GM18951 (cell line): ENCODE data around the gene IRAK2.
"Not testable (repeated sequence)": the region's sequence is repeated elsewhere in the genome, so short reads cannot be mapped to it uniquely, and the experiment has no call there.

Experiments
- POLR2A ChIP-seq: IDR thresholded peaks from 4 replicates; pipeline ENCODE4 v1.6.1; 2011; ENCODE audit warnings: mild to moderate bottlenecking; ENCODE audit not compliant: insufficient read length, insufficient read depth; ENCODE audit errors: extremely low read depth
- in situ Hi-C: fragments of 300-500 bp; cut with MboI; formaldehyde crosslinking; loops from one replicate; pipeline ENCODE4 v1.12.0; 2022; ENCODE audit warnings: low sequenced_read_pairs, mixed read lengths, inconsistent platforms; ENCODE audit not compliant: unreplicated experiment

IRAK2 gene

GRCh38 chr3:10248984-10249748 is 84.4 kb downstream of the IRAK2 start:
- in situ Hi-C loops: no loop called here
- peak; percentile 53 for TF ChIP-seq POLR2A

- in situ Hi-C loops: no loop called here
- no peak for TF ChIP-seq POLR2A
Measured at GRCh38 chr3:10249833-10250232, 85.1 kb downstream of the IRAK2 start.

- TF ChIP-seq POLR2A: no peak
- in situ Hi-C loops: no loop called here
Measured at GRCh38 chr3:10251006-10251405, 86.3 kb downstream of the IRAK2 start.

- in situ Hi-C loops: no loop called here
- no peak for TF ChIP-seq POLR2A
Measured at GRCh38 chr3:10253731-10254130, 89.0 kb downstream of the IRAK2 start.

GRCh38 chr3:10255835-10256234 is 91.1 kb downstream of the IRAK2 start:
- no peak for TF ChIP-seq POLR2A
- in situ Hi-C loops: no loop called here

GRCh38 chr3:10259036-10259435 is 94.3 kb downstream of the IRAK2 start:
- TF ChIP-seq POLR2A: no peak
- in situ Hi-C loops: no loop called here

- TF ChIP-seq POLR2A: no peak
- in situ Hi-C loops: no loop called here
Measured at GRCh38 chr3:10259798-10260197, 95.1 kb downstream of the IRAK2 start.

- TF ChIP-seq POLR2A: no peak
- in situ Hi-C loops: no loop called here
Measured at GRCh38 chr3:10260211-10260701, 95.5 kb downstream of the IRAK2 start.

- in situ Hi-C loops: no loop called here
- no peak for TF ChIP-seq POLR2A
Measured at GRCh38 chr3:10262027-10262426, 97.3 kb downstream of the IRAK2 start.

- in situ Hi-C loops: no loop called here
Measured at GRCh38 chr3:10263646-10264363, 99.1 kb downstream of the IRAK2 start.

GRCh38 chr3:10265833-10266232 is 101.1 kb downstream of the IRAK2 start:
- no peak for TF ChIP-seq POLR2A
- in situ Hi-C loops: no loop called here

More at GRCh38 chr3:10263646-10264363, 99.1 kb downstream of the IRAK2 start:
- TF ChIP-seq POLR2A: no peak

GRCh38 chr3:10266936-10267335 is 102.2 kb downstream of the IRAK2 start:
- in situ Hi-C loops: not testable (repeated sequence)

- in situ Hi-C loops: no loop called here
- no peak for TF ChIP-seq POLR2A
Measured at GRCh38 chr3:10268116-10268515, 103.4 kb downstream of the IRAK2 start.

GRCh38 chr3:10268930-10269329 is 104.2 kb downstream of the IRAK2 start:
- in situ Hi-C loops: no loop called here
- TF ChIP-seq POLR2A: no peak
